Naive thymus-derived CD8-positive, alpha-beta T cell (primary cell): ENCODE results near the gene FAM3D. TPM values are rescaled to one million over a fixed set of nuclear protein-coding genes. Genes with fewer than 3 reads are reported as not detected.
"Not testable (repeated sequence)": the region's sequence is repeated elsewhere in the genome, so short reads cannot be mapped to it uniquely, and the experiment has no call there.

Source experiments
- ATAC-seq, 2 donors: fragments of 150-1000 bp; cut with Tn5 transposase in 1 of 2; sonication (Bioruptor Pico), chemical (Tn5 transposase) in 1 of 2; 1 replicate in 1 of 2; 2 replicates in 1 of 2; pipeline ENCODE4 v1.10.0; 2021; ENCODE audit warnings: mild to moderate bottlenecking in 2 of 2, moderate library complexity in 2 of 2
- POLR2A ChIA-PET: fragments of 350-600 bp; sonication (Branson Sonifier 250); formaldehyde crosslinking; loops from one replicate; lab custom pipeline; 2021; ENCODE audit warnings: antibody characterized with exemption; lab: Charles Lee
- DNase-seq, 10 donors: peaks; one replicate each; pipeline versions ENCODE4 v3.0.0 to v3.0.0-alpha.2; 2020 to 2022
- H3K27ac Mint-ChIP-seq, 10 donors: one replicate each; pipeline ENCODE4 v1.8.0; 2020 to 2022; ENCODE audit warnings: mild to moderate bottlenecking in 10 of 10, mixed read lengths in 10 of 10, moderate library complexity in 4 of 10, inconsistent platforms in 1 of 10
- H3K27me3 Mint-ChIP-seq, 5 donors: one replicate each; pipeline ENCODE4 v1.8.0; 2021 to 2022; ENCODE audit warnings: mixed read lengths in 5 of 5
- H3K36me3 Mint-ChIP-seq, 3 donors: one replicate each; pipeline ENCODE4 v1.8.0; 2020 to 2022; ENCODE audit warnings: mixed read lengths in 3 of 3, mild to moderate bottlenecking in 2 of 3, inconsistent platforms in 1 of 3
- H3K4me1 Mint-ChIP-seq, 4 donors: one replicate each; pipeline ENCODE4 v1.8.0; 2021 to 2022; ENCODE audit warnings: mixed read lengths in 4 of 4
- H3K4me3 Mint-ChIP-seq, 10 donors: one replicate each; pipeline ENCODE4 v1.8.0; 2020 to 2022; ENCODE audit warnings: mild to moderate bottlenecking in 10 of 10, mixed read lengths in 10 of 10, moderate library complexity in 6 of 10, inconsistent platforms in 1 of 10
- H3K9me3 Mint-ChIP-seq, 9 donors: one replicate each; pipeline ENCODE4 v1.8.0; 2020 to 2022; ENCODE audit warnings: mixed read lengths in 9 of 9, mild to moderate bottlenecking in 3 of 9, inconsistent platforms in 1 of 9, moderate library complexity in 1 of 9
- polyA plus RNA-seq, 3 donors: library from polyadenylated mRNA; unstranded; fragments of 300-500 nt; fragmentation: Illumina TruSeq; gene quantifications; one replicate each; pipeline ENCODE4 v1.2.3, GENCODE V29; 2021
- total RNA-seq, 8 experiments: library from RNA in 2 of 8; stranded (reverse) in 2 of 8; gene quantifications; one replicate each; pipeline ENCODE4 v1.2.3 and lab custom pipeline; 2021 to 2026

The FAM3D gene
- total and polyA plus RNA-seq, 5 experiments from 2014 or later: not detected

DNA sequence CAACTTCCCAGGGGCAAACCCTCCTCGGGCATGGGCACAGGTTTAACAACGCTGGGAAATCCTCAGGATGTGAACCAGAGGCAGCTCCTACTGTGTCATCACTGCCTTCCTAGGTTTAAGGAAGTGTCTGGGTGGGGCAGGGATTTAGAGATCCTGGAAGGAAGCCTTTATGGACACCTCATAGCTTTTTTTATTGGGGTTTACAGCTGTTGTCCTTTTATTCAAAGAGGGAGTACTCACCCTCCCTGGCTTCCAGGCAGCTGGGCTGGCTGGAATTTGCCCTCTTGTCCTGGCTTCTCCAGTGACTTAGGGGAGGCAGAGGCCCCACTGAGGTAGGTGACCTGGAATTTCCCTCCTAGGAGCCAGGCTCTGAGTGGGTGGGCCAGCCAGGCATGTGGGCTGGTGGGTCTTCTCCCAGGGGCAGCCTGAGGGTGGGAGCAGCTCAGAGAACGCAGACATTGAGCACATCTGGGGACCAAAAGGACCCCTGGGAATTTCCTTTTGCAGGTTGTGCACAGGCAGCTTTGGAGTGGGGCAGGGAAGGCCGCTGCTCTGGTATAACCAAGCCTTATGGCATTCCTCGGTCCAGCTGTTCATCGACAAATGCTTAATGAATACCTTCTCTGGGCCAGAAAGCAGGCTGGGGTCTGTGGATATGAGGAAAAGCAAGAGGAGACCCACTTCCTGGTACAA, 13.5 kb upstream of the FAM3D start:
- Mint-ChIP-seq H3K9me3 (peaks cover 0 to 25% (median 5%) of the 10 kb centered on the region in 9 donors), H3K36me3 (no peaks in the 10 kb centered on the region), H3K27me3 (peaks cover 10 to 48% (median 16%) of the 10 kb centered on the region in 5 donors), H3K27ac (no peak overlapping the region), H3K4me1 (no peaks in the 10 kb centered on the region), H3K4me3 (no peak overlapping the region)
- POLR2A ChIA-PET: no interaction called here
- ATAC-seq (no peak), DNase-seq (no peak)

DNA sequence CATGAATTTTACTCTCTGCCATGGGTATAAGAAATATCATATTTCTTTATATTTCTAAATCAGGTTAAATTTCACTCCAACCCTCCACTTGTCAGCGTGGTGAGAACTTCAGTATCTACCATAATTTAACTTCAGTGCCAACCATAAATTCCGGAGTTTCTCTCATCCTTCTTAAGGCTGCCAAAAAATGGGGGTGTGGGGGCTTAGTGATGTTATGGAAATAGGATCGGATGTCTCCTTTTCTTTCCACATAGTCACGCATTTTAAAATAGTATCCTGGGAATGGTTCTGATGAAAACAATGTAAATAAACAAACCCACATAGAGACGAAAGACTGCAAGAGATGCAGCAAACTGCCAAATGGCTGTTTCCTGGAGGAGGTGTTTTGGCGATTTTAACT, 12.9 kb upstream of the FAM3D start:
- Mint-ChIP-seq H3K27ac (no peak overlapping the region), H3K4me1 (no peaks in the 10 kb centered on the region), H3K9me3 (peaks cover 0 to 26% (median 5%) of the 10 kb centered on the region in 9 donors), H3K4me3 (no peak overlapping the region), H3K36me3 (no peaks in the 10 kb centered on the region), H3K27me3 (peaks cover 10 to 48% (median 16%) of the 10 kb centered on the region in 5 donors)
- DNase-seq (no peak), ATAC-seq (no peak)
- POLR2A ChIA-PET: no interaction called here

DNA sequence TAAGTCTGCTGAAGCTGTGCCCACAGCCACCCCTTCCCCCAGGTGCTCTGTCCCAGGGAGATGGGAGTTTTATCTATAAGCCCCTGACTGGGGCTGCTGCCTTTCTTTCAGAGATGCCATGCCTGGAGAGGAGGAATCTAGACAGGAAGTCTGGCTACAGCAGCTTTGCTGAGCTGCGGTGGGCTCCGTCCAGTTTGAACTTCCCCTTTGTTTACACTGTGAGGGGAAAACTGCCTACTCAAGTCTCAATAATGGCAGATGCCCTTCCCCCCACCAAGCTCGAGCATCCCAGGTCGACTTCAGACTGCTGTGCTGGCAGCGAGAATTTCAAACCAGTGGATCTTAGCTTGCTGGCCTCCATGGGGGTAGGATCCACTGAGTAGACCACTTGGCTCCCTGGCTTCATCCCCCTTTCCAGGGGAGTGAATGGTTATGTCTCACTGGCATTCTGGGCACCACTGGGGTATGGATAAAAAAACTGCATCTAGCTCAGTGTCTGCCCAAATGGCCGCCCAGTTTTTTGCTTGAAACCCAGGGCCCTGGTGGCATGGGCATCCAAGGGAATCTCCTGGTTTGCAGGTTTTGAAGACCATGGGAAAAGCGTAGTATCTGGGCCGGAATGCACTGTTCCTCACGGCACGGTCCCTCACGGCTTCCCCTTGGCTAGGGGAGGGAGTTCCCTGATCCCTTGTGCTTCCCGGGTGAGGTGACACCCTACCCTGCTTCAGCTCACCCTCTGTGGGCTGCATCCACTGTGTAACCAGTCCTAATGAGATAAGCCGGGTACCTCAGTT, 11.8 kb upstream of the FAM3D start:
- Mint-ChIP-seq H3K27me3 (peaks cover 10 to 48% (median 16%) of the 10 kb centered on the region in 5 donors), H3K9me3 (peaks cover 0 to 26% (median 5%) of the 10 kb centered on the region in 9 donors)
- H3K36me3 Mint-ChIP-seq, ATAC-seq, POLR2A ChIA-PET, H3K4me1 Mint-ChIP-seq, H3K27ac Mint-ChIP-seq, H3K4me3 Mint-ChIP-seq, DNase-seq: not testable (repeated sequence)

DNA sequence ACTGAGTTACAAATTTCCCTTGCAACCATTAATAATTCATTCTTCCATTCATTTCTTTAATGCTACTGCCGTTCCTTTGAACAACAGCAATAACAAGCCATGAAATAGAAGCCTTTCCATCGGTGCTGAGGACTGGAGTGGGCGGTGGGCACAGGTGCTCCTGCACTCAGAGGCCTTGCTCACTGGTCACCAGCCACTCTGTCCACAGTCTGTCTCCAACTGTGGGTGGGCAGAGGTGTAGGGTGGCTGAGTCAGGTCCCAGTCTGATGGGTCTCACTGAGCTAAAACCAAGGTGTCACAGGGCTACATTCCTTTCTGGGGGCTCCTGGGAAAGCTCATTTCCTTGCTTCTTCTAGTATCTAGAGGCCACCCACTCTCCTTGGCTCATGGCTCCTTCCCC, 6.3 kb upstream of the FAM3D start:
- no peaks in the 10 kb centered on the region for H3K4me1 Mint-ChIP-seq
- no peak overlapping the region for H3K4me3 Mint-ChIP-seq
- no peak overlapping the region for H3K27ac Mint-ChIP-seq
- POLR2A ChIA-PET: no interaction called here
- H3K27me3 Mint-ChIP-seq: peaks cover 0 to 11% (median 2%) of the 10 kb centered on the region in 5 donors
- peaks cover 0 to 26% (median 5%) of the 10 kb centered on the region in 9 donors for H3K9me3 Mint-ChIP-seq
- DNase-seq (no peak), ATAC-seq (no peak)
- peaks cover 0 to 4% (median 0%) of the 10 kb centered on the region in 3 donors for H3K36me3 Mint-ChIP-seq

DNA sequence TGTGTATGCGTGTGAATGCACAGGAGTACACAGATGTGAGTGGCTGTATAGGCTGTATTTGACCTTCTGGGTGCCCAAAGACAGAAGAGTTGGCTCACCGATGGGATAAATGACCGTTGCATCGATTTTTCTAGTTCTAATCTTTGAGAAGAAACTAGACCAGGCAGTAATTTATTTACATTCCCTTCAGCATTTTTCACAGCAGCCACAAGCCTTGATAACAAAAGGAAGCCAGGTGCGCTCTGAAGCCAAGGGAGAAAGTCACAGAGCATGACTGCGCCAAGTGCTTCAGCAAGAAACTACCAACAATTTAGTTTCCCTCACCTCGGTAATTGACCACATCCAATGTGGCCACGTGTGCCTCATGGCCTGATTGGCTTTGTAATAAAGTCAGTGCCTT, 5.9 kb upstream of the FAM3D start:
- POLR2A ChIA-PET: no interaction called here
- H3K4me3 Mint-ChIP-seq: no peak overlapping the region
- DNase-seq: no peak
- peaks cover 1 to 9% (median 2%) of the 10 kb centered on the region in 5 donors for H3K27me3 Mint-ChIP-seq
- no peaks in the 10 kb centered on the region for H3K4me1 Mint-ChIP-seq
- peaks cover 0 to 24% (median 4%) of the 10 kb centered on the region in 9 donors for H3K9me3 Mint-ChIP-seq
- no peak overlapping the region for H3K27ac Mint-ChIP-seq
- H3K36me3 Mint-ChIP-seq: peaks cover 0 to 4% (median 0%) of the 10 kb centered on the region in 3 donors
- ATAC-seq: no peak

DNA sequence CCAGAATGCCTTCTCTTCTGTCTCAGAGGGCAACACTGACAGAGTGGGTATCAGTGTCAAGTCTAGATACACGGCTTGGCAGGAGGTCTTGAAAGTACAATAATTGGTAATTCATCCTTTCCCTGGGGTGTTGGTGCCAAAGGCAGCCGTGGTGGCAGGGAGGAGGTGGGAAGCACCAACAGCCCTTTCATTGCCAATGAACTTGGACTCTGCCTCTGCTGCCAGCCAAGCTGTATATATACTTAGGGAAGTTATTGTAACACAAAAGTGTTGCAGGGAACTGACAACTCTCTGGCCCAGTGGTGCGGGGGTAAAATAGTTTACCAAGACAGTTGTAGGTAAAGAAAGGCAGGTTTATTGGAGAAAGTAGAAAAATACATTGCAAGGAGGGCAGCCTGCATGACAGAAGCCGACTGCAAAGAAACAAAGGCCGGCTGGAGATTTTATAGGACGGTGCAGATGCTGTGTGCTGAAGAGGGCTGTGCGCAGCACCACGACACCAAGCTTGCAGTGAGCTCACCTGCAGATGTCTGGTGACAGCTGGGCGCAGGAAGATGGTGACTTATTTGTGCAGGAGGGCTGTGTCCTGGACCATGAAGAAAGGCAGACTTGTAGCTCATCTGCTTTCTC, 4.0 kb upstream of the FAM3D start:
- H3K27me3 Mint-ChIP-seq: peaks cover 0 to 17% (median 3%) of the 10 kb centered on the region in 5 donors
- H3K27ac Mint-ChIP-seq: no peak overlapping the region
- H3K4me3 Mint-ChIP-seq: no peak overlapping the region
- H3K9me3 Mint-ChIP-seq: peaks cover 0 to 7% (median 1%) of the 10 kb centered on the region in 9 donors
- POLR2A ChIA-PET: no interaction called here
- H3K4me1 Mint-ChIP-seq: no peaks in the 10 kb centered on the region
- DNase-seq: no peak
- ATAC-seq: no peak
- H3K36me3 Mint-ChIP-seq: peaks cover 0 to 4% (median 0%) of the 10 kb centered on the region in 3 donors

DNA sequence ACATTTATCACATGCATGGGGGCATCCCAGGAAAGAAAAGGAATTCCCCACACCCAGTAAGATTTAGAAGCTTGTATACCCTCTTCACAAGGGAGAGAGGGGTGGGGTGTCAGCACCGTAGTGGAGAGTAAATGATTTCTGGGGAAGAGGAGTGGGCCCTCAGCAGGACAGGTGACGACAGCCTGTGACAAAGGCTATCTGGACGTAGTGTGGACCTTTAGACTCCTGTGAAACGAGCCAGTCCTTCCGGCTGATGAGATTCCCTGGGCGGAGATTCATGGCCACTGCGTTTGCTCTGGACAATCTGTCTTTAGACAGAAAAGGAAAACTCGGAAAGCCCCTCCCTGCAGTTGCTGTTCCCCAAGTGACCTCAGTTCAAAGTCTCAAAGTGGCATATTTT, 1.7 kb upstream of the FAM3D start:
- peaks cover 0 to 4% (median 0%) of the 10 kb centered on the region in 3 donors for H3K36me3 Mint-ChIP-seq
- ATAC-seq (no peak), DNase-seq (no peak)
- no peak overlapping the region for H3K27ac Mint-ChIP-seq
- peaks cover 0 to 26% (median 5%) of the 10 kb centered on the region in 5 donors for H3K27me3 Mint-ChIP-seq
- peaks cover 0 to 1% (median 0%) of the 10 kb centered on the region in 9 donors for H3K9me3 Mint-ChIP-seq
- H3K4me1 Mint-ChIP-seq: no peaks in the 10 kb centered on the region
- POLR2A ChIA-PET: no interaction called here
- H3K4me3 Mint-ChIP-seq: no peak overlapping the region

DNA sequence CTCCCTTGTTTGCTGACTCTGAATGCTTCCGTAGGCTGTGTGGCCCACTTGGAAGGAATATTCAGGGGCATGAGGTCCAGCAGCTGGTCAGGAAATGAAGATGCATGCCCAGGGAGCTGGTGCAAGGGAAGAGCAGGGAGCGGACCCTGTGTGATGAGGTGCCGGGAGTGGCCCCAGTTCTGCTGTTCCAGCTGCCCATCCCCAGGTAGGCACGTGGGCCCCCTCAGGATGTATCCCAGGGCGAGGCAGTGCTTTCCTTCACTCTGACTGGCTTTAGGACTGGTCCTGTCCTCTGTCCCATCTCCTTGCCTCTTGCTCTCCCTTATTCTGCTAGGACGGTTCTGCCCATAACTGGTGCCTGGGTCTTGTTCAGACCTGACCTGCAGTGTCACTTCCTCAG, 1.1 kb upstream of the FAM3D start:
- H3K4me3 Mint-ChIP-seq: no peak overlapping the region
- H3K9me3 Mint-ChIP-seq: peaks cover 0 to 1% (median 0%) of the 10 kb centered on the region in 9 donors
- ATAC-seq: no peak
- H3K27me3 Mint-ChIP-seq: peaks cover 0 to 26% (median 5%) of the 10 kb centered on the region in 5 donors
- H3K4me1 Mint-ChIP-seq: no peaks in the 10 kb centered on the region
- H3K27ac Mint-ChIP-seq: no peak overlapping the region
- no peak for DNase-seq
- POLR2A ChIA-PET: no interaction called here
- peaks cover 0 to 4% (median 0%) of the 10 kb centered on the region in 3 donors for H3K36me3 Mint-ChIP-seq

DNA sequence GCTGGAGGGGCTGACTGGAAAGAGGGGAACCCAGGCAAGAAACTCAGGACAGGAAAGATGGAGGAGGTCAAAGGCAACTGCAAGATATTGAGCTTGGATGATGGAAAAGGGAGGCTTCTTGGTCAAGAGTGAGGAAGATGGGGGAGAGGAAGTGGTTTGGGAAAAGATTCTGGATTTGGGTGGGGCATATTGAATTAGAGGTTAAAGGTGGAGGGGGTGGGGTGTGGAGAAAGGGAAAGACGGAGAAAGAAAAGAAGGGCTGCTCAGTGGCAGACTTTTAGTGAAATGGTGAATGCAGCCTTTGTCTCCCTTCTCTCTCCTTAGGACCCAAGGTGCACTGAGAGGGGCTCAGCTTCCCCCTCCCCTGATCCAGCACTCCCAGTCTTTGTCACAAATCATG, 655 bp upstream of the FAM3D start:
- ATAC-seq (no peak), DNase-seq (no peak)
- no peak overlapping the region for H3K27ac Mint-ChIP-seq
- POLR2A ChIA-PET: no interaction called here
- H3K36me3 Mint-ChIP-seq: peaks cover 0 to 4% (median 0%) of the 10 kb centered on the region in 3 donors
- H3K27me3 Mint-ChIP-seq: peaks cover 0 to 26% (median 5%) of the 10 kb centered on the region in 5 donors
- H3K4me3 Mint-ChIP-seq: no peak overlapping the region
- H3K9me3 Mint-ChIP-seq: peaks cover 0 to 1% (median 0%) of the 10 kb centered on the region in 9 donors
- no peaks in the 10 kb centered on the region for H3K4me1 Mint-ChIP-seq

DNA sequence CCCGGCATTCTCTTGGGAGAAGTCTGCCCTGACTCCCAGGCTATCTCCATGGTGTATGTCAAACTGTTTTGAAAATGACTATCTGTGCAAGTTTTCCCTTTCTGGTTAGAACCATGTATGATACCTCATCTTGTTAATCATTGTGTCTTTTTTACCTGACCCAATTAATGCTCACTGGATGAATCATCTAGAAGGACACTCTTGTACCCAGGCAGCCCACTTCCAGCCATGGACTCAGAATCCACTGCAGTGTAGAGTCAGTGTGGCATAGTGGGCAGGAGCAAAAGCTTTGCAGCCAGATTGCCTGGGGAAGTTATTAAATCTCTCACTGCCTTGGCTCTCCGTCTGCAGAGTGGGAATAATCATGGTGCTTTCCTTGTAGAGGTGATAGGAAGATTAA, 1.2 kb downstream of the FAM3D start:
- POLR2A ChIA-PET: no interaction called here
- Mint-ChIP-seq H3K4me1 (no peaks in the 10 kb centered on the region), H3K27me3 (peaks cover 0 to 23% (median 5%) of the 10 kb centered on the region in 5 donors), H3K9me3 (peaks cover 0 to 1% (median 0%) of the 10 kb centered on the region in 9 donors), H3K27ac (no peak overlapping the region), H3K36me3 (peaks cover 0 to 4% (median 0%) of the 10 kb centered on the region in 3 donors), H3K4me3 (no peak overlapping the region)
- DNase-seq (no peak), ATAC-seq (no peak)

DNA sequence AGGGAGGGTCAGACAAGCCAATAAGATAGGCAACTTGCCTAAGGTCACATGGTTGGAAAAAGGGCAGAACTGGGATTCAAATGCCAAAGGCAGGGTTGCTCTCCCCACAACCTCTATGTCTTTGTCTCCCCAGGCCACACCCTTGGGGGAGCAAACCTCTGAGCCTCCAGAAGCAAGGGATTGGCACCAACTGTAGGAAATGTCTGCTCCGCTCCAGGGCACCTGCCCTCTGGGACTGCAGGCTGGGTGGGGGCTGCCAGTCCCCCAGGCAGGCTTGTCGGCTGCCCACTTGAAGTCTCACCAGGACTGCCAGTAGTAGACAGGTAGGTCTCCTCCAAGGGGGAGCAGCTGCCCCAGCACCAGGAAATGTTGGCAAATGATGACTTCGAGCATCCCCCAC, 2.0 kb downstream of the FAM3D start:
- H3K27ac Mint-ChIP-seq: no peak overlapping the region
- no peak for ATAC-seq
- H3K4me3 Mint-ChIP-seq: no peak overlapping the region
- DNase-seq: no peak
- peaks cover 0 to 1% (median 0%) of the 10 kb centered on the region in 9 donors for H3K9me3 Mint-ChIP-seq
- peaks cover 0 to 21% (median 5%) of the 10 kb centered on the region in 5 donors for H3K27me3 Mint-ChIP-seq
- H3K36me3 Mint-ChIP-seq: peaks cover 0 to 4% (median 0%) of the 10 kb centered on the region in 3 donors
- POLR2A ChIA-PET: no interaction called here
- H3K4me1 Mint-ChIP-seq: no peaks in the 10 kb centered on the region

DNA sequence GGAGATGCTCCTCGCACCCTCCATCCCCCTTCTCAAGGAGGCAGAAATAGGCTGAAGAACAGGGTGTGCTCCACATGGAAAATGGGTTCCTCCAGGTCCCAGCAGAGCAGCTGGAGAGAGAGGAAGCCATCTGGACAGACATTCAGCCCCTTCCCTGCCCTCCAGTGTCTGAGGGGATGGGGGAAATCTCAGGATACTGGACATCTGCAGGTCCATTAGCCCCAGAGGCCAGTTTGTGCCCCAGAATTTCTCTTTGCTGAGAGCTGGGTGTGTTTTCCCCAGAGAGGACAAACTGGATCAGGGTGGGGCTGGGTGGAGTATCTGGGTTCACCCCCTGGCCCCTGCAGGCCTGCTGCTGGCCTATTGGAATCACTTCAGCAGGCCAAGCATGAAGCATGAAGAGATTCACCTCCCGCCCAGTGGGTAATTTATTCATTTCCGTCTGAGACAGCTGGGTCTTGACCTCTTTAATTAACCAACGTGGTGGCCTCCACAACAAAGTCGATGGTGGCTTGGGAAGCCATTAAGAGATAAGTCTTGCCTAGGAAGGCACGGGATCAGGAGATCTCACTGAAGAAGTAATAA, 4.6 kb downstream of the FAM3D start:
- H3K4me3 Mint-ChIP-seq: no peak overlapping the region
- no peak for DNase-seq
- H3K9me3 Mint-ChIP-seq: no peaks in the 10 kb centered on the region
- H3K27ac Mint-ChIP-seq: peak overlapping the region in 1 of 10 donors; percentile 15
- ATAC-seq: no peak
- H3K4me1 Mint-ChIP-seq: no peaks in the 10 kb centered on the region
- POLR2A ChIA-PET: no interaction called here
- no peaks in the 10 kb centered on the region for H3K36me3 Mint-ChIP-seq
- peaks cover 0 to 21% (median 8%) of the 10 kb centered on the region in 5 donors for H3K27me3 Mint-ChIP-seq
